Esophagus squamous epithelium (tissue), 5 donors: ENCODE results near the gene LAPTM4A. TPM values are rescaled to one million over a fixed set of nuclear protein-coding genes. Genes with fewer than 3 reads are reported as not detected.
A peak's percentile ranks its signal among the peaks of the same experiment; 100 is the strongest.

Experiments
- DNase-seq: peaks from one replicate; lab custom pipeline; 2025; lab: John Stamatoyannopoulos, UW
- H3K27ac ChIP-seq, 4 donors: fragments of 200-600 bp; sonication (generic); one replicate each; pipeline ENCODE4 v1.5.1; 2016 to 2019; ENCODE audit warnings: mild to moderate bottlenecking in 1 of 4
- H3K27me3 ChIP-seq, 4 donors: fragments of 200-600 bp; sonication (generic); 1 replicate in 3 of 4; 2 replicates in 1 of 4; pipeline versions ENCODE4 v1.5.1 to v1.6.0; 2017 to 2021; ENCODE audit warnings: antibody characterized with exemption in 1 of 4
- H3K36me3 ChIP-seq, 3 donors: fragments of 200-600 bp; sonication (generic); one replicate each; pipeline ENCODE4 v1.5.1; 2016 to 2019
- H3K4me1 ChIP-seq, 3 donors: fragments of 200-600 bp; sonication (generic); one replicate each; pipeline ENCODE4 v1.5.1; 2017 to 2019
- H3K4me3 ChIP-seq, 4 donors: fragments of 200-600 bp; sonication (generic); 1 replicate in 3 of 4; 2 replicates in 1 of 4; pipeline ENCODE4 v1.5.1; 2016 to 2019; ENCODE audit warnings: mild to moderate bottlenecking in 2 of 4, moderate library complexity in 1 of 4
- H3K9me3 ChIP-seq, 3 donors: fragments of 200-600 bp; sonication (generic); one replicate each; pipeline ENCODE4 v1.5.1; 2016 to 2019
- POLR2A ChIP-seq, 4 donors: fragments of 450-650 bp; IDR thresholded peaks; one replicate each; pipeline ENCODE4 v1.6.1; 2017; ENCODE audit warnings: antibody characterized with exemption in 4 of 4, mild to moderate bottlenecking in 4 of 4, moderate library complexity in 3 of 4
- WGBS, 2 donors: methylation state at CpG; one replicate each; pipeline ENCODE4 v1.1.5; 2018; 5-methylcytosine and 5-hydroxymethylcytosine counted together
- intact Hi-C: fragments of 100-400 bp; cut with DNase I; formaldehyde crosslinking; loops from one replicate; pipeline ENCODE4 v1.15.0; 2022
- total RNA-seq, 4 donors: library from RNA; depleted of rRNA; stranded (reverse); fragments of >200 nt; gene quantifications; one replicate each; pipeline ENCODE4 v1.1.0, GENCODE V29; 2016
- TF ChIP-seq, protein P1 (sequence below), 6 experiments: fragments of 450-650 bp in 4 of 6; fragments of 200-600 bp in 2 of 6; sonication (generic) in 2 of 6; IDR thresholded peaks; one replicate each; pipeline ENCODE4 v1.5.1; 2016 to 2019; ENCODE audit warnings: antibody characterized with exemption in 6 of 6, mild to moderate bottlenecking in 4 of 6, moderate library complexity in 4 of 6
- donor health status: DM: yes; HTN: yes; CAD: no.

Gene LAPTM4A
- total RNA-seq, 4 donors from 2014 or later = 71.0 to 144 (median 98.2) TPM

DNA sequence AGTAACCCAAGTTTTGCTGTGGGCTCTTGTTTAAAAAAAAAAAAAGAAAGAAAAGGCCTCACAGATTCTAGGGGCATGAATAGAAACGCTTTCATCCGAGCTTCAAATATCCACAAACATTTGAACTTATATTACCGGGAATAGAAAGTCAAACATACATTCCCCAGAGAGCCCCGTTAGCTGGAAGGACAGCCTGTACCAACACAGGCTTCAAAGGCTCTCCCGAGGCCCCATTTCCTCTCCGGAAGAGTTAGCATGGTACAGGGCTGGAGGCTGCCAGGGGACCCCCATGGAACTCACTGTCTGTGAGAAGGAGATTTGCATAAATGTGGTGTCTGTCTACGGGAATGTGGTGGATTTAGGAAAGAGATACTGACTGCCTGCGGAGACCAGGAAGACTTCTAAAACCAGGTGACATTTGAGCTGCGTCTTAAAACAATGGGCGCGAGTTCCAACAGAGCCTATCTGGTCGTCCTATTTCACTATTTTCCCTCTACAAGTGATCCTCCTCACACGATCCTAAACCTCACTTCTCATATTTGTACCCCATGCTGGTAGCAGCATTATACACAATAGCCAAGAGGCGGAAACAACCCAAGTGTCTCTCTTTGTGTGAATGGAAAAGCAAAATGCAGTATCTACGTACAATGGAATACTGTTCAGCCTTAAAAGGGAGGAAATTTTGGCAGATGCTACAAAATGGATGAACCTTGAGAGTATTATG is 38.1 kb downstream of the LAPTM4A start:
- no peak for TF ChIP-seq POLR2A (IDR thresholded peaks at IDR 0.05)
- TF ChIP-seq, protein P1, sequence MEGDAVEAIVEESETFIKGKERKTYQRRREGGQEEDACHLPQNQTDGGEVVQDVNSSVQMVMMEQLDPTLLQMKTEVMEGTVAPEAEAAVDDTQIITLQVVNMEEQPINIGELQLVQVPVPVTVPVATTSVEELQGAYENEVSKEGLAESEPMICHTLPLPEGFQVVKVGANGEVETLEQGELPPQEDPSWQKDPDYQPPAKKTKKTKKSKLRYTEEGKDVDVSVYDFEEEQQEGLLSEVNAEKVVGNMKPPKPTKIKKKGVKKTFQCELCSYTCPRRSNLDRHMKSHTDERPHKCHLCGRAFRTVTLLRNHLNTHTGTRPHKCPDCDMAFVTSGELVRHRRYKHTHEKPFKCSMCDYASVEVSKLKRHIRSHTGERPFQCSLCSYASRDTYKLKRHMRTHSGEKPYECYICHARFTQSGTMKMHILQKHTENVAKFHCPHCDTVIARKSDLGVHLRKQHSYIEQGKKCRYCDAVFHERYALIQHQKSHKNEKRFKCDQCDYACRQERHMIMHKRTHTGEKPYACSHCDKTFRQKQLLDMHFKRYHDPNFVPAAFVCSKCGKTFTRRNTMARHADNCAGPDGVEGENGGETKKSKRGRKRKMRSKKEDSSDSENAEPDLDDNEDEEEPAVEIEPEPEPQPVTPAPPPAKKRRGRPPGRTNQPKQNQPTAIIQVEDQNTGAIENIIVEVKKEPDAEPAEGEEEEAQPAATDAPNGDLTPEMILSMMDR (IDR thresholded peaks at IDR 0.05) = no peak
- no peak for DNase-seq
- Histone ChIP-seq H3K4me1 (peaks cover 0 to 19% (median 12%) of the 10 kb centered on the region in 3 donors), H3K9me3 (no peaks in the 10 kb centered on the region), H3K4me3 (peak overlapping the region; percentile 41 to 75 (median 52)), H3K27ac (peak overlapping the region; percentile 0 to 80 (median 59)), H3K36me3 (no peaks in the 10 kb centered on the region), H3K27me3 (peaks cover 0 to 32% (median 0%) of the 10 kb centered on the region in 4 donors)
- intact Hi-C loops = loop anchor here (5.0 kb wide), 1 partner anchor 84 kb away; no protein-coding TSS in a partner anchor
- 59 to 60% methylated on average over 15 of the region's 15 CpGs for WGBS, 2 donors

DNA sequence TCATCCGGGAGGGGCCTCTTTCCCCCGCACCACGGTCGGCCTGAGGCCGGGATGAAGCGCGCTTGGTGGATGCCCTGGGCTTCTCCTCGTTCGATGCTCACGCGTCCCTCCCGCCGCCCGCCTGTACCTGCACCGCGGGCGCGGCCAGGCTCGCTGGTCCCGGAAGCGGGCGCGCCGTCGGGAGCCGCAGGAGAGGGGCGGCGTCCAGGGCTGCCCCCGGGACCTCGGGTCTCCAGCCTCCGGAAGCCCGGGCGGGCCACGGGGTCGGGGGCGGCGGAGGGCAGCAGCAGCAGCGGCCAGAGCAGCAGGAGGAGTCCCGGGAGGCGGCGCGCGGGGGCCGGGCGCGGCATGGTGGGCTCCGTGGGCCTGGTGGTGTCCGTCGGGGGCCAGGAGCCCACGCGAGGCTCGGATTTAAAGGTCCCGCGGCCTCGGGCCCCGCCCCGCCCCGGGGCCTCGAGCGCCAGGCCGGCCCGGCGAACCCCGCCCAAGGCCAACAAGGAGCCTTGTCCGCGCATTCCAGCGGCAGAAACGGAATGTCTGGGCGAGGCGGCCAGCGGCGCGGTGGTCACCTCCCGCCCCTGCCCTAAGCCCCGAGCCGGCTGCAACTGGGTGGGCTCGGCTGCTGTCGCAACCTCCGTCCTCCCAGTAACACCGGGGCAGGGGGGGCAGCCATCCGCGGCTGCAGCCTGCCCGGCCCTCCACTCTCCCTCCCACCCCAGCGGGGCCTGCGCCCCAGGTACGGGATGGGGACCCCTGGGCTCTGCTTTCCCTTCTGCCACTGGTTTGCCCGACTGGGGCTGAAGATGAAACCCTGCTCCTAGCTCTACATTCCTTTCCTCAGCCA is 38.9 kb downstream of the LAPTM4A start, which contains the start of gene MATN3:
Gene MATN3 (minus strand): TSS at position 387 of the 844 bp plus-strand sequence. CDS start 37 bp downstream, at position 350.
- TF ChIP-seq, protein P1 (IDR thresholded peaks at IDR 0.05) = no peak
- H3K4me1 ChIP-seq = peaks cover 0 to 19% (median 12%) of the 10 kb centered on the region in 3 donors
- H3K9me3 ChIP-seq = no peaks in the 10 kb centered on the region
- WGBS, 2 donors = 7% methylated on average over 21 of the region's 87 CpGs; no CpG with 5 or more reads in 1 of the 2 donors
- DNase-seq = no peak
- H3K36me3 ChIP-seq = no peaks in the 10 kb centered on the region
- intact Hi-C loops = loop anchor here (5.0 kb wide), 1 partner anchor 85 kb away; no protein-coding TSS in a partner anchor
- peak within 1 kb of the TSS; percentile 41 to 75 (median 52) for H3K4me3 ChIP-seq
- H3K27me3 ChIP-seq = peaks cover 0 to 40% (median 0%) of the 10 kb centered on the region in 4 donors
- peak within 1 kb of the TSS; percentile 59 to 80 (median 66) for H3K27ac ChIP-seq

DNA sequence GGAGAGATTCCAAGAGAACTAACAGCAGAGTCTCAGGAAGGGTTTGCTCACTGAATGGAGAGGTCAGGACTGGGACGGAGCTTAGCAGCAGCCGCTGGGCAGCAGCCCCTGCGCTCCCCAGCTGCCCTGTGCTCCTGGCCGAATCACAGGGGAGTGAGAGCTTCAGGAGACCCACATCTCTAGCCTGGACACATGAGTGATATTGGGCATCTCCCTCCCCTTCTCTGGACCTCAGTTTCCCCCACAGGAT is 39.5 kb downstream of the LAPTM4A start:
- Histone ChIP-seq H3K9me3 (no peaks in the 10 kb centered on the region), H3K36me3 (no peaks in the 10 kb centered on the region), H3K4me1 (peaks cover 0 to 19% (median 12%) of the 10 kb centered on the region in 3 donors), H3K27ac (peak overlapping the region in 2 of 4 donors; percentile 59 to 80), H3K4me3 (peak overlapping the region; percentile 41 to 75 (median 52)), H3K27me3 (peaks cover 0 to 40% (median 0%) of the 10 kb centered on the region in 4 donors)
- 25% methylated on average over 4 of the region's 4 CpGs; no CpG with 5 or more reads in 1 of the 2 donors for WGBS, 2 donors
- intact Hi-C loops = loop anchor here (5.0 kb wide), 1 partner anchor 85 kb away; no protein-coding TSS in a partner anchor
- DNase-seq = no peak
- TF ChIP-seq, protein P1 (IDR thresholded peaks at IDR 0.05) = no peak
- no peak for TF ChIP-seq POLR2A (IDR thresholded peaks at IDR 0.05)

DNA sequence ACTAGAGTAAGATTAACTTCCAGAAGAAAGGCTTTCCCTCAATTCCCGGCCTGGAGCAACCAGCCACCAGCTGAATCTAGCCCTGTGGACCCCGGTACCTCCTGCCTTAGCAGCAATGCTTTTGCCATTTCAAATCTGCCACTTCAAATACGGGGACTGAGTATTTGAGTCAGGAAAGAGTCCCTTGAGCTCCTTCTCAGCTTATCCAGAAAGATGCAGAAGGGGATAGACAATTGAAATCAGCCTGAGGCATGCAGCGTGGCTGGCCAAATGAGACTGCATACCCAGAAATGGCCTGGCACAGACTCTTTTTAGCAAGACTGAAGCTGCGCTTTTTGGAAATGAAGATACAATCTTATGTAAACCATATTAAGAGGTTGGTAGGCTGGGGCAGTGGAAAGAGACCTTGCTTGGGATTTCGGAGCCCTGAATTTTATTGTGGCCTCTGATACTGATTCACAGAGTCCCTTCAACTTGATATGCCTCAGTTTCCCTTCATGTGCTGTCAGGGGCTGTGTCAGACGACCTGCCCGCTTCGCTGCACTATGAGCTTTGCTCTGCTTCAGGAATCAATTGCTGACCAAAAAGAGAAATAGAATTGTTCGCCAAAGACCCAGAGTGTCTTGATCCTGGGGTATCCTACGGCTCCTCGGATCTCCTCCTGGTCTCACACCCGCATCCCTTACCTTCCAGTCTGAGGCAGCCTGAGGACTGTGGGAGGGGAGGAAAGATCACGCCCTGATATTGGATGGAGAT is 40.0 kb downstream of the LAPTM4A start:
- Histone ChIP-seq H3K9me3 (no peaks in the 10 kb centered on the region), H3K4me1 (peaks cover 0 to 19% (median 12%) of the 10 kb centered on the region in 3 donors), H3K27ac (no peak overlapping the region), H3K27me3 (peaks cover 0 to 40% (median 0%) of the 10 kb centered on the region in 4 donors), H3K36me3 (no peaks in the 10 kb centered on the region), H3K4me3 (peak overlapping the region in 1 of 4 donors; percentile 57)
- WGBS, 2 donors = 70 to 91% methylated on average over 10 to 13 of the region's 14 CpGs
- intact Hi-C loops = loop anchor here (5.0 kb wide), 1 partner anchor 86 kb away; no protein-coding TSS in a partner anchor
- no peak for DNase-seq
- TF ChIP-seq POLR2A (IDR thresholded peaks at IDR 0.05) = no peak

DNA sequence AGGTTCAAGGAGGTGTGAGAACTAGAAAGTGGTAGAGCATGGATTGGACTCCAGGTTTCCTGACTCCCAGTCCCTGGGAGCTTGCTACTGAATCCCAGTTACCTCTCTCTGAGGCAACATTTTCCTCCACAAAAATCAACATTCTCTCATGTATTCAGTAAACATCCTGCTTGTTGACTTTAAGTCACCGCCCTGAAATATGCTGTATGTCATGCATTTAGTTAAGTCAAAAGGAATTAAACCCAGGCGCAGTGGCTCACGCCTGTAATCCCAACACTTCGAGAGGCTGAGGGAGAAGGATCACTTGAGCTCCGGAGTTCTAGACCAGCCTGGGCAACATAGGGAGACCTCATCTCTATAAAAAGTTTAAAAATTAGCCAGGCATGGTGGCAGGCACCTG is 42.7 kb downstream of the LAPTM4A start:
- peaks cover 0 to 39% (median 0%) of the 10 kb centered on the region in 4 donors for H3K27me3 ChIP-seq
- 73 to 83% methylated on average over 3 to 5 of the region's 5 CpGs for WGBS, 2 donors
- DNase-seq = no peak
- H3K9me3 ChIP-seq = no peaks in the 10 kb centered on the region
- H3K36me3 ChIP-seq = no peaks in the 10 kb centered on the region
- H3K4me3 ChIP-seq = no peak overlapping the region
- TF ChIP-seq POLR2A (IDR thresholded peaks at IDR 0.05) = no peak
- TF ChIP-seq, protein P1 (IDR thresholded peaks at IDR 0.05) = no peak
- H3K27ac ChIP-seq = no peak overlapping the region
- intact Hi-C loops = no loop called here
- peaks cover 0 to 19% (median 12%) of the 10 kb centered on the region in 3 donors for H3K4me1 ChIP-seq
